Retinal pigment epithelial cell (primary cell): ENCODE measurements around the gene SCIN.

Experiments used
- DNase-seq: peaks from one replicate; pipeline ENCODE4 v3.0.0-alpha.2; 2010; ENCODE audit warnings: low read depth
- H3K4me3 ChIP-seq: 2 replicates; pipeline ENCODE4 v1.5.1; 2011; ENCODE audit warnings: mild to moderate bottlenecking, low read length, control low read depth, moderate library complexity
- TF ChIP-seq, protein P1 (sequence below): conservative IDR thresholded peaks from 2 replicates; pipeline ENCODE4 v1.5.1; 2011; ENCODE audit warnings: low read depth, low read length, control low read depth, inconsistent platforms

The SCIN gene

DNA sequence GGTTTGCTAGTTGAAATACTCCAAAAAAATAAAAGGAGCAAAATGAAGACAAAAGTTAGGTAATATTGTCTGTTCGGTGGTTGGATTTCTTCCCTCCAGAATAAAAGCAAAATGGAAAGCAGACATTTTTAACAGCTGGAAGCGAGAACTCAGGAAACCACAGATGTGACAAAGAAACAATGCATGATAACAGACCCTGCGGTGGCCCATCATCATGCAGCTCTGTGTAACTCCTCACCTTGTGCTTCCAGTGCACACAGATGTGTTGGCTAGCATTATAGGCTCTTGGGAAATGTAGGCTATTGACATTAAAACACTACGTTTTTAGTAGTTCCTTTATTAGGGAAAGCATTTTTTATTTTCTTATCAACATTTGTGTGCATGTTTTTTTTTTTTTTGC, 63.1 kb downstream of the SCIN start:
- no peak for DNase-seq
- H3K4me3 ChIP-seq, result no peak overlapping the region
- TF ChIP-seq, protein P1, sequence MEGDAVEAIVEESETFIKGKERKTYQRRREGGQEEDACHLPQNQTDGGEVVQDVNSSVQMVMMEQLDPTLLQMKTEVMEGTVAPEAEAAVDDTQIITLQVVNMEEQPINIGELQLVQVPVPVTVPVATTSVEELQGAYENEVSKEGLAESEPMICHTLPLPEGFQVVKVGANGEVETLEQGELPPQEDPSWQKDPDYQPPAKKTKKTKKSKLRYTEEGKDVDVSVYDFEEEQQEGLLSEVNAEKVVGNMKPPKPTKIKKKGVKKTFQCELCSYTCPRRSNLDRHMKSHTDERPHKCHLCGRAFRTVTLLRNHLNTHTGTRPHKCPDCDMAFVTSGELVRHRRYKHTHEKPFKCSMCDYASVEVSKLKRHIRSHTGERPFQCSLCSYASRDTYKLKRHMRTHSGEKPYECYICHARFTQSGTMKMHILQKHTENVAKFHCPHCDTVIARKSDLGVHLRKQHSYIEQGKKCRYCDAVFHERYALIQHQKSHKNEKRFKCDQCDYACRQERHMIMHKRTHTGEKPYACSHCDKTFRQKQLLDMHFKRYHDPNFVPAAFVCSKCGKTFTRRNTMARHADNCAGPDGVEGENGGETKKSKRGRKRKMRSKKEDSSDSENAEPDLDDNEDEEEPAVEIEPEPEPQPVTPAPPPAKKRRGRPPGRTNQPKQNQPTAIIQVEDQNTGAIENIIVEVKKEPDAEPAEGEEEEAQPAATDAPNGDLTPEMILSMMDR, result no peak

DNA sequence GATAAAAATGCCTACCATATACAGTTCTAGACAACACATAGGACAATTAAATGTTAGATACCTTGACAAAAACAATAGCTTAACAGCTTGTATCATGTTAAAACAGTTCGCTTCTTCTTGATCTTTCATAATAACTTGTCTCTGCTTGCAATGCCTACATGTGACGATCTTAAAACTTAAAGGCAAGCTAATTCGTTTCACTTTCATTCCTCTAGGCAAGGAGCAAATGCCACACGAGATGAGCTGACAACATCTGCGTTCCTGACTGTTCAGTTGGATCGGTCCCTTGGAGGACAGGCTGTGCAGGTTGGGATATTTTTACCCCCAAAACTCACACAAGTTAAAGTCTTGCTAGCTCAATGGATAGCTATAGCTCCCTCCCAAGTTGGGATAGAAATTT, 65.3 kb downstream of the SCIN start:
- TF ChIP-seq, protein P1, result no peak
- H3K4me3 ChIP-seq, result no peak overlapping the region
- DNase-seq, result no peak

DNA sequence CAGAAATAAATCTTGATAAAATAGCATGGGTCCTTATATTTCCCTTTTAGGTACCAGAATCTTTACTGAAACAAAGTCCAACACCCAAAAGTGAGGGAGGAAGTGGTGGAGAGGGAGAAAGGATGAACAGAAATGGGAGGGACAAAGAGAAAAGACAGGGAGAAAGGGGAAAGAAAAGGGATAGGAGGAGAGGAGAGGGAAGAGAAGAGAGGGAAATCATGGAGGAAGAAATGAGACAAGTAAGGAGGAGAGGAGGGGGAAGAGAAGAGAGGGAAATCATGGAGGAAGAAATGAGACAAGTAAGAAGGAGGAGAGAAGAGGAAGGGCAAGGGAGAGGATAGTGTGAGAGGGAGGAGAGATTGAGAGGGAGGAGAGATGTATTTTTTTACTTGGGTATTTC, 66.8 kb downstream of the SCIN start:
- DNase-seq, result no peak
- TF ChIP-seq, protein P1, result no peak
- H3K4me3 ChIP-seq, result no peak overlapping the region

DNA sequence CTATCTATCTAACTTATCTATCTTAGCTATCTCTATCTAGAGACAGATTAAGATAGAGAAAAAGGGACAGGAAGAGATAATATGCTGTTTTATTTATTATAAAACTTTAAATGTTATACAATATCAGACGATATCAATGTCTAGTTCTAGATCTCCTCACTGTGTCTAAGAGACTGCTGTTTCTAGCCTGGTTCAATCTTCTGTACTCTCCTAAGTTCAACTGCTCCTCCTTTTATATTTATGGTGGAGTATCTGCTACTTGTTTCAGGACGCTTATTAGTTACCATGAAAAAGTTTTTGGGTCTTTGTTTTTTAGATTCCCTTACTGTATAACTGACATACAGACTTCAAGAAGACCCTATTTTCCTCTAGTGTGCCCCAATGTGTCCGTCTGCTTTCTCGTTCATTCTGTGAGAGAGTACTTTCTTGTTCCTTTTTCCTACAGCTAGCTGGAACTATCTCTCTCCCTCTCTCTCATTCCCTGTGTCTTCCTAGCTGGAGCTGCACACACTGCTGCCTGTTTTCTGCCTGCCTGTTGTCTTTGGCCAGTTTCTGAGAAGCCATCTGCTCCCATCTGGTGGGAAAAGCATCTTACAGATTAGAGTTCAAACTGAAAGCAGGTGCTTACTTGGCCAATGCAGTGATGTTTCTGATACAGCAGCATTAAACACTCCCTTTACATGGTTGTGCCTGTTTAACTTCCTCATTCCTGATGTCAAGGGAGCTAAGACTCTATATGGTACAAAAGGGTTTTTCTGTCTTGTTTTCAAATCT, 67.5 kb downstream of the SCIN start:
- TF ChIP-seq, protein P1, result no peak
- DNase-seq, result no peak
- no peak overlapping the region for H3K4me3 ChIP-seq

DNA sequence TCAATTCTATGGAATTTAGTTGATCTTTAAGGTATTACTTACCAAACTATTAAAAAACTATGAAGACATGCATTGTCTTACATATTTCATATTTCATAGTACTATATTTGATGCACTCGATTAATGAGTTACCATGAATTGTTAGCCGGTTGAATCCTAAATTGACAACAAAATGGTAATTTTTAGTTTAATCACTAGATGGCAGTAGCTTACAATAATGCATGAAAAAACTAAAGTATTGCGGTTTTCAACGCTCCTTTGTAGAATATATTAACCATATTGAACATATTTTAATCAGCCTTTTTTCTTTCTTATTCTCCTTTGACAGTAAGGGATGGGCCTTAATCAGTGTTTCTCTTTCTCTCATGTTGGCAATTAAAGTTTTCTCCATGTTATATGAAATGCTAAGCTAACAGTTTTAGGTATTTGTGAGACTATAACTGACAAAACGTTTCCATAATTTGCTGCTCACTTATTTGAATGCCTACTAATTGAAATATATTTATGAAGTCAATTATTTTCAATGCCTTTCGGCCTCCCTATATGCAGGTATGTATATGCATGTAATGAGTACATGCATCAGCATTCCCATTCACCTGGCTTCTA, 68.4 kb downstream of the SCIN start:
- DNase-seq, result no peak
- no peak overlapping the region for H3K4me3 ChIP-seq
- TF ChIP-seq, protein P1, result peak; percentile 31

DNA sequence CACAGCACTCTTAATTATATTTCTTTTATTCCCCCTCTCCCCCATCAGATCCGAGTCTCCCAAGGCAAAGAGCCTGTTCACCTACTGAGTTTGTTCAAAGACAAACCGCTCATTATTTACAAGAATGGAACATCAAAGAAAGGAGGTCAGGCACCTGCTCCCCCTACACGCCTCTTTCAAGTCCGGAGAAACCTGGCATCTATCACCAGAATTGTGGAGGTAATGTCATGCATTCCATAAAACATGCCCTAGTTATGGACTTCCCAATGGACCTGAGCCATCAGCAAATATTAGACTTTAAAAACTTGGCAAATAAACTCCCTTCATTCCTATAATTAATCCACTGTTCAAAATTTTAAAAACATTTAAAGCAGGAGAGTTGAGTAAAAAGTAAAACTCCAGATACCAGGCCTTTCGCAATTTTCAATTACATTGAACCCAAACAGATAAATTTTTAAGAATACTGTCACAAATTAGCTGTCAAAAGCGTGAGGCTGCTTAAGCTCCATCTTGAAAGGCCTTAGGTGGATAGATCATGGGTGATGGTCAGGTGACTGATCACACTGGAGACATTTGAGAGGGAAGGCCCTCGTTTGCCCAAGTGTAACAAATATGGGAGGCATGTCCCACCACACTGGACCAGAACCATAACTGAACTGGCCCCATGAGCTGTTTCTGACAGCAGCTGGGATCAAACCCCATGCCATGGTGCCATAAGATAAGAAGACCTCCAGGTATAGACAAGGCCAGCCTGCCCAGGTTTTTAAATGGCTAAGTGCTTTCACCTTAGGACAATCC, 70.0 kb downstream of the SCIN start:
- no peak overlapping the region for H3K4me3 ChIP-seq
- DNase-seq, result no peak
- TF ChIP-seq, protein P1, result no peak
